ENCODE data around the gene ALOX5AP. TPM values are rescaled to one million over a fixed set of nuclear protein-coding genes. Genes with fewer than 3 reads are reported as not detected.

The ALOX5AP gene
- 10 to 100 TPM in 2 of 4 donors, 1 to 10 TPM in 2; 4.7 to 21.5 (median 12.7) TPM for total RNA-seq

DNA sequence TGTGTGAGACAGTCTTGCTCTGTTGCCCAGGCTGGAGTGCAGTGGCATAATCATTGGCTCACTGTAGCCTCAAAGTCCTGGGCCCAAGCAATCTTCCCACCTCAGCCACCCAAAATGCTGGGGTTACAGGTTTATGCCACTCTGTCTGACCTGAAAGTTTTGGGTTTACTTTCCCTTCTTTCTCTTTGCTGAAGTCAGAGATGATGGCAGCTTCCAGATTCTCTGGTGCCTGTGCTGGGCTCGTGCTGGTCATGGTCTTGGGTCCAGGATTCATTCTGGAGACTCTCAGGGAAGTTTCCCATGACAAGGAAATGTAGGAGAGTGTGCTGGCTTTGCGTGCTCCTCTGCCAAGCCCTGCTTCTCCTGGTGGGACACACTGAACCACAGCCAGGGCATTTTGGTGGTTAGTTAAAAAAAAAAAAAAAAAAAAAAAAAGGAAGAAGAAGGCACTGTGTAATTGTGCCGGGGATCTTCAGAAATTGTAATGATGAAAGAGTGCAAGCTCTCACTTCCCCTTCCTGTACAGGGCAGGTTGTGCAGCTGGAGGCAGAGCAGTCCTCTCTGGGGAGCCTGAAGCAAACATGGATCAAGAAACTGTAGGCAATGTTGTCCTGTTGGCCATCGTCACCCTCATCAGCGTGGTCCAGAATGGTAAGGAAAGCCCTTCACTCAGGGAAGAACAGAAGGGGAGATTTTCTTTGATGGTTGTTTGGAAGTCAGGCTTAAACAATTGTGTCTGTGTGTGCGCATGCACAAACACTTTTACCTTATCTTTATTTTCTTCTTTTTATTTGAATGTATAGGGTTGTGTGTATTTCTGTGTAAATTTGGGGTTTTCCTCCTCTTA is at the start of gene ALOX5AP:
ALOX5AP (plus strand) TSS at position 519 of the 847 bp plus-strand sequence; CDS start at position 582, 63 bp downstream.
- WGBS, 2 donors: 52 to 84% methylated on average over 6 of the region's 6 CpGs
- Histone ChIP-seq H3K4me1 (peaks cover 0 to 13% (median 8%) of the 10 kb centered on the region in 3 donors), H3K36me3 (no peaks in the 10 kb centered on the region), H3K27me3 (peaks cover 0 to 4% (median 0%) of the 10 kb centered on the region in 4 donors), H3K9me3 (no peaks in the 10 kb centered on the region), H3K27ac (peak within 1 kb of the TSS; percentile 28 to 58 (median 54)), H3K4me3 (peak within 1 kb of the TSS in 3 of 4 donors; percentile 29 to 47 (median 31))
- TF ChIP-seq CTCF (IDR thresholded peaks at IDR 0.05) (no peak), POLR2A (IDR thresholded peaks at IDR 0.05) (peak in 2 of 4 donors; percentile 59 to 67)
- DNase-seq: no peak
- intact Hi-C loops (cut with DNase I): no loop called here

DNA sequence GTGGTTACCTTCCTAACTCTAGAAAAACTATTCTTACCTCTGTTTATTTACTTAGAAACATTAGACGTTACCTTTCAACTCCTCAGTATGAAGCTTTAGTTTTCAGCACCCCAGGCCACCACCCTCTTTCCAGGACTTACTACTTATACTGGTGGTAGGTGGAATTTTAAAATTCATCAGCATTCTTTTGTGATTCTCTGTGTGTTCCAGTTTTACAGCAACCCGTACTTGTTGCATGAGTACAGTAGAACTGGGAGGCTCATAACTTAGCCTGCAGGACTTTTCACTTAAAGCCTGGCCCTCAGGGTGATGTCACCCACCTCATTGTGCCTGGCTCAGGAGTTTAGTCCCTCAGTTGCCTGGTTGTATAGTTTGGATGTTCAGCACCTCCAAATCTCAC is 49.4 kb upstream of the ALOX5AP start:
- TF ChIP-seq CTCF (IDR thresholded peaks at IDR 0.05) (no peak), POLR2A (IDR thresholded peaks at IDR 0.05) (no peak)
- 81 to 84% methylated on average over 2 of the region's 2 CpGs for WGBS, 2 donors
- H3K27ac ChIP-seq: no peak overlapping the region
- H3K9me3 ChIP-seq: no peaks in the 10 kb centered on the region
- no peaks in the 10 kb centered on the region for H3K36me3 ChIP-seq
- no peaks in the 10 kb centered on the region for H3K27me3 ChIP-seq
- intact Hi-C loops (cut with DNase I): no loop called here
- H3K4me3 ChIP-seq: no peak overlapping the region
- no peak for DNase-seq
- peaks cover 0 to 14% (median 0%) of the 10 kb centered on the region in 3 donors for H3K4me1 ChIP-seq

DNA sequence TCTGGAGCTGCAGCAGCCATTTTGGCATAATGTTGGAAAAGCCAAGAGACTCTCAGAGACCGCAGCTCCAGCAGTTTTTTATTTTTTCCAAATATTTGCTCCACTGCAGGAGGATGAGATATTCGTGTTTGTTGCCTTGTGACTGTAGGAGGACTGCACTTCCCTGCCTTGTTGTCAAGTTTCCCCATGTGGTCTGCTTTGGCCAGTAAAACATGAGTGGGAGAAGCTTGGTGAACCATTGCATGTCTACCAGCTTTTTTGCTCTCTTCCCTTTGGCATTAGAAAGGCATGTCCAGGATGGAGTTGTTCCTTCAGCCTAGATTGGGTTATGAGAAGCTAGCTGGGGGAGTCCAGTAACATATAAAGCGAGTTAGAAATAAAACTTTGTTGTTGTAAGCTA is 47.7 kb upstream of the ALOX5AP start:
- peaks cover 0 to 17% (median 0%) of the 10 kb centered on the region in 3 donors for H3K4me1 ChIP-seq
- WGBS, 2 donors: 81 to 92% methylated on average over 3 of the region's 3 CpGs
- no peak overlapping the region for H3K4me3 ChIP-seq
- no peak for DNase-seq
- no peak overlapping the region for H3K27ac ChIP-seq
- intact Hi-C loops (cut with DNase I): no loop called here
- no peak for TF ChIP-seq POLR2A (IDR thresholded peaks at IDR 0.05)
- TF ChIP-seq CTCF (IDR thresholded peaks at IDR 0.05): no peak
- H3K36me3 ChIP-seq: no peaks in the 10 kb centered on the region
- H3K9me3 ChIP-seq: no peaks in the 10 kb centered on the region
- no peaks in the 10 kb centered on the region for H3K27me3 ChIP-seq

DNA sequence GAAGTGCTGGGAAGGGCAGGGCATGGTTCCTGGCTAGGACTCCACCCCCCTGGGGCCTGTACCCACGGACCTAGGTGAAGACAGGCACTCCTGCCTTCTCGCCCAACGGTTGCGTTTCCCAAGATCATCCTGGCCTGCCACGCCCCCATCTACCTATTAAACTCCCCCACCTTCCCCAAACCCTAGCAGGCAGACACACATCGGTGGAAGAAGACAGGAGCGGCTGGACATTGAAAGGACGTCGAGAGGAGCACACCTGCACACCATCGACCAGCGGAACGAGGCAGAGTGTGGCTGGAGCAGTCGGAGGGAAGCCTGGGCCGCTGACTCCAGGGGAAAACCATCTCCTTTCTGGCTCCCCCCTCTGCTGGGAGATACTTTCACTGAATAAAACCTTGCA is 45.6 kb upstream of the ALOX5AP start:
- intact Hi-C loops (cut with DNase I): no loop called here
- Histone ChIP-seq H3K9me3 (no peaks in the 10 kb centered on the region), H3K4me1 (peaks cover 0 to 17% (median 0%) of the 10 kb centered on the region in 3 donors), H3K27ac (peak overlapping the region; percentile 51 to 87 (median 73)), H3K27me3 (no peaks in the 10 kb centered on the region), H3K36me3 (no peaks in the 10 kb centered on the region), H3K4me3 (peak overlapping the region in 1 of 4 donors; percentile 67)
- no peak for DNase-seq
- 84% methylated on average over 9 of the region's 14 CpGs; no CpG with 5 or more reads in 1 of the 2 donors for WGBS, 2 donors
- TF ChIP-seq POLR2A (IDR thresholded peaks at IDR 0.05) (no peak), CTCF (IDR thresholded peaks at IDR 0.05) (no peak)
